GM19397 (cell line): Measurements from ENCODE around the gene GEMIN8.

Source experiments
- ATAC-seq: cut with Tn5 transposase; IDR thresholded peaks from one replicate; pipeline ENCODE4 v1.9.1; 2021; ENCODE audit warnings: mild to moderate bottlenecking, moderate library complexity; ENCODE audit not compliant: unreplicated experiment

GEMIN8 gene

DNA sequence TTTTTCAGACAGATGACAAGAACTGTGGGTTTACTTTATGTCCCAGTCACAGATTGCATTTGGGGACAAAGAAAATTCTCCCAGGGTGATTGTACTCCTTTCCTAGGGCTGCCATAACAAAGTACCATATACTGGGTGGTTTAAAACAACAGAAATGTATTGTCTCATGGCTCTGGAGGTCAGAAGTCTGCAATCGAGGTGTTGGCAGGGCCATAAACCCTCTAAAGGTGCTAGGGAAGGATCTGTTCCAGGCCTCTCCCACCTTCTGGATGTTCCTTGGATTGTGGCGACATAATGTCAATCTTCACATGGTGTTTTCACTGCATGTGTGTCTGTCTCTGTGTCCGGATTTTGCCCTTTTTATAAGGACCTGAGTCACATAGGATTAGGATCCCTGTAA lies 12.3 kb downstream of the GEMIN8 start:
- ATAC-seq, result no peak

DNA sequence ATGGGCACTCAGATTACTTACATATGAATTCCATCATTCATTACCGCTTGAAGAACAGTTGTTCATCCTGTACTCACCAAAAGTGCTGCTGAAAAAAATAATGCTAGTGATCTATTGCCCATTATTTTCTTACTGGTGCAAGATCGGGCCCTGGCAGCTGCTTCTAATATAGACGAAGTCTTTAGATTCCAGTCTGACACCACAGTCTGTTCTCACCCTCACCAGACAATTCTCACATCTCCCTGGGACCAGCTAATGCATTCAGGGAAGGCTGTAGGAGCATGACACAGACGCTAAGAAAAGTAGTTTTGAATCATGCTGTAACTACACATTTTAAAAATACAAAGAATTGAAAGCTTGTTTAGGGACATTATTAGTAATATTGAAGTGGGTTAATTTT lies 13.8 kb downstream of the GEMIN8 start:
- no peak for ATAC-seq

GRCh38 chrX:14015294-14015693 lies 14.4 kb downstream of the GEMIN8 start:
- ATAC-seq, result no peak

GRCh38 chrX:14014526-14014925 lies 15.2 kb downstream of the GEMIN8 start:
- ATAC-seq, result no peak

GRCh38 chrX:14013054-14013453 lies 16.6 kb downstream of the GEMIN8 start:
- no peak for ATAC-seq

DNA sequence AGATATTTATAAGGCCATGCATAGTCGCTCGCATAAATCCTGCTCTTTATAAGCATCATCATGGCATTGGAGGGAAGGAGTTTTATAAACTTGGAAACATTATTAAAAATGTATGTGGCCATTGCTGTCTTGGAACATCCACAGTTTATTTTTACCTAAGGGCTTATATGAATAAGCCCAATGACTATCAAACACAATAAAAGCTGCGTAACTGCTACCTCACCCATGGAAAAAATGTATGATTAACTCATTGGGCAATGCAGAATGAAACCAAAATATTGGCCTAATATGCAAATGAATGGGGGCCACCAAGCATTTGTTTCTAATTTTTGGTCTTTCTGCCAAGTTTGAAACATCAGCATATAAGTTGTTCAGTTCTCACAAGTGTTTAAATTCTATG lies 19.1 kb downstream of the GEMIN8 start:
- ATAC-seq, result no peak

DNA sequence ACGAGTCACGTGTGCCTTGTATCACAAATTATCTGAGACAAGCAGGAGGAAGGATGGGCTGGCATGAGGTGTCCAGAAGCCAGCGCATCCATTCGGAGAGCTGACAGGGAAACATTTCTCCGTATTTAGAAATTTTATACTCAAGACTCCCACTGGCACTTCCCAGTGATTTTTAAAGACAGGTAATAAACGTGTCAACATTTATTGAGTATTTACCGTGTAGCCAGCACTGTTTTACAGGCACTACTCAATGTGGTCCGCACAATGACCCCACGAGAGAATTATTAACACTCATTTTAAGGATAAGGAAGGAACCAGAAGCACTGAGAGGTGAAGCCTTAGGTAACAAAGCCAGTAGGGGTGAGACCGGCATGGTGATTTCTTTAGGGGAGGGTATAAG lies 23.2 kb downstream of the GEMIN8 start:
- no peak for ATAC-seq

GRCh38 chrX:14003876-14004425 lies 25.7 kb downstream of the GEMIN8 start:
- no peak for ATAC-seq

DNA sequence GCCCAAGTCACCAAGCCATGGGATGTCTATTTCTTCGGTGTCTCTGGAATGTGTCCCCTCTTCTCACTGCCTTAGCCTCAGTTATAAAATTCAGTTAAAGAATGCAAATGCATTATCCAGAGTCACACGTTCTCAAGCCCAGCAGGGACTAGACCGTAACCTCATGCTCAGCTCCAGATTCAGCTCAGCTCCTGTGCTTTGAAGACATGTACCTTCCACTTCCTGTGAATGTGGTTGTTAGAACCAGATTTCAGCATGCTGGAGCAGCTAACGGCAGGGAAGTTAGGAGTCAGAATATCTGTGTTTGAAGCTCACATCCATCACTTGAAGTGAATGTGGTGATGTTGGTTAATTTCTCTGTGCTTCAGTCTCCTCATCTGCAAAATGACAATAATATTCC lies 26.7 kb downstream of the GEMIN8 start:
- no peak for ATAC-seq

DNA sequence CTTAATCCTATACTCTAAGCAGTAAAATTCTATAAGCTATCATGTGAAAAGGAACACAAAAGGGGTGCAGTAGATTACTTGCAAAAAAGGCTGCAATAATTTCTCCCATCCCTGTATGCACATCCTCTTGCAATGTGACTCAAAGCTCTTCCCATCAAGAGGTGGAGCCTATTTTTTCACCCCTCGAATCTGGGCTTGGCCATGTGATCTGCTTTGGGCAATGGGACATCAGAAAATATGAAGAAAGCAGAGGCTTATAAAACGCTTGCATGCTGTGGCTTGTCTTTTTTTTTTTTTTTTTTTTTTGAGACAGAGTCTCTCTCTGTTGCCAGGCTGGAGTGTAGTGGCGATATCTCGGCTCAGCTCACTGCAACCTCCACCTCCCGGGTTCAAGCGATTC lies 33.0 kb downstream of the GEMIN8 start:
- no peak for ATAC-seq

- no peak for ATAC-seq
These were observed 35.1 kb downstream of the GEMIN8 start for GRCh38 chrX:13994536-13995080.

DNA sequence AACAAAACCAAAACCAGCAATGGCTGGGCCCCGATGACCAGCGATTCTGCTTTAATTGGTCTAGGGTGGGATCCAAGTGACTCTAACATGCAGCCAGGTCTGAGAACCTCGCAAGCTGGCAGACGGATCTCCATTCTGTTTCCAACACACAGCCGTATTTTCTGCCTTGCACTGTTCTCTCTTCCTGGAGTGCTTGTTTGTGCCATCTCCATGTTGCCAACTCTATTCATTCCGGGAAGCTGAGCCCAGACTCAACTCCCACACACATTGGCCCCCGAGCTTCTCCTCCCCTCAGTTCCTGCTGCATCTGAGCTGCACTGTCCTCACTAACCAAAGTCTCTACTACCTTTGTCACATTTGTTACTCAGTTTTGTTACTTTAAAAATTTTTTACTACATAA lies 35.6 kb downstream of the GEMIN8 start:
- no peak for ATAC-seq

DNA sequence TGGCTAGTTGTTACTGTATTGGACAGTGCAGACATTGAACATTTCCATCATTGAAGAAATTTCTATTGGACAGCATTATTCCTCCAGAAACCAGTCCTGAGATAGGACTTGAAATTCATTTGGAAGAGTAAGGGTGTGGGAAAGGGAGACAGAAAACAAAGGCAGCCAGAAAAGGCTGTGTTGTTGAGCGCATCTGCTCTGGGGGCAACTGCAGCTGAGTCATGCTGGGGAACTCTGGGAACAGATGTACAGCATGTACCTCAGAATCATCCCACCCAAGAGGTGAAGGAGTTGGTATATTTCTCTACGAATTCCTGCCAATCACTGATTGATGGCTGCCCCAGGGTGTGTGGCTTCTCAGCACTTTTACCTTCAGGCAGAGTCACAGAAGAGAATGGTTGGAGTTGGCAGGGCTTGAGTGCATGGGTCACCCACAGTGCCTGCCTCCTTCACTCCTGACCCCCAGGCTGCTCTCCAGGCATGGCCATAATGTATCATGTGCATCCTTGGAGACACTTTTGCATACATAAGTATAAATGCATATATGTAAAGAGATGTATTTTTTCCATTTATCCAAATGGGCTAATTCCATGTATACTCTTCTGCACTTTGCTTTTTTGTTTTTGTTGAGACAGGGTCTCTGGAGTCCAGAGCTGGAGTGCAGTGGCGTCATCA lies 39.4 kb downstream of the GEMIN8 start:
- no peak for ATAC-seq

GRCh38 chrX:13985697-13986435 lies 43.8 kb downstream of the GEMIN8 start:
- ATAC-seq, result no peak

- ATAC-seq, result no peak
These were observed 46.0 kb downstream of the GEMIN8 start for GRCh38 chrX:13983734-13984133.

DNA sequence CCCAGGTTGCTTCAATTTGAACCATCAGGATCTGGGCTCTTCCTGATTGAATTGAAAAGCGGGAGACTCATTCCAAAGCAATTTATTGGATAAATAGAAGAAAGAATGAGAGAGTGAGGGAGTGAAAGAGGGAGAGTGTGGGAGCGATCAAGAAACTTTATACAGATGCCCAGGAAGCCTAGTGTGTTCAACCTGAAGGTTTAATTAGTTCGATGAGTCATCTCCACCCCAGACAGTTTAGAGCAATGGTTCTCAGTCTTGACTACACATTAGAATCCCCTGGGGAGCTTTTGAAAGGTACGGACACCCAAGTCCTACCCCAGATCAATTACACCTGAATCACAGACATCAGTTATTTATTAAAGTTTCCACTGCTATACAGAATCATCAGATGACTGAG lies 61.5 kb downstream of the GEMIN8 start:
- ATAC-seq, result no peak

GRCh38 chrX:13967636-13968035 lies 62.1 kb downstream of the GEMIN8 start:
- no peak for ATAC-seq

- no peak for ATAC-seq
These were observed 62.9 kb downstream of the GEMIN8 start for GRCh38 chrX:13966793-13967125.

DNA sequence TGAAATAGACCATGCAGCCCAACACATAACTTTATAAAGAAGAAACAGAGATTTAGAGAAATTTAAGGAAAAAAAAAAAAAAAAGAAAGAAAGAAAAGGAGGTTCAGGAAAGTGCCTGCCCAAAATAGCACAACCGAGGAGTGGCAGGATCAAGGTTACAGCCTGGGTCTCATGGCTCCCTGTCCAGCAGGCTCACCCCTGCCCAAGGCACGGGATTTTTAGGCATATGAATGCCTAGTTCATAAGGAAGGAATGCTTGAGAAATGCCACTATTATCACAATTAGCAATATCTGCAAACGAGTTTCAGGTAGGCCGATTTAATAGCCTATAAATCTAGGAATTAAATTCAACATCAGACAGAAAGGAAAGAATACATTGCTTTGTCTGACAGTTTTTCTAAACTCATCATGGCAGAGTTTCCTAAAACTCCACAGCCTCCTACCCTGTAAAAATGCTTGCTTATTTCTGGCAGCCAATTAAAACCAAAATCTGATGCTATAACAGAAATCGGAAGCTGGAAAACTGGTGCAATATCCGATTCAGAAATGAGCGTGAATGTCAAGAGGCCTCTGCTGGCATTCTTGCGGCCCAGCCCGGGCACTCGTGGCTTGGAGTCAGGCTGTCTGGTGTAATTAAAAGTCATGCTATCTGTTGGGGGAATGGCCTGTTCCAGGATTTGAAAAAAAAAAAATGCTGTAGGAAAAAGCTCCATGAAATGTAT lies 63.5 kb downstream of the GEMIN8 start:
- no peak for ATAC-seq

DNA sequence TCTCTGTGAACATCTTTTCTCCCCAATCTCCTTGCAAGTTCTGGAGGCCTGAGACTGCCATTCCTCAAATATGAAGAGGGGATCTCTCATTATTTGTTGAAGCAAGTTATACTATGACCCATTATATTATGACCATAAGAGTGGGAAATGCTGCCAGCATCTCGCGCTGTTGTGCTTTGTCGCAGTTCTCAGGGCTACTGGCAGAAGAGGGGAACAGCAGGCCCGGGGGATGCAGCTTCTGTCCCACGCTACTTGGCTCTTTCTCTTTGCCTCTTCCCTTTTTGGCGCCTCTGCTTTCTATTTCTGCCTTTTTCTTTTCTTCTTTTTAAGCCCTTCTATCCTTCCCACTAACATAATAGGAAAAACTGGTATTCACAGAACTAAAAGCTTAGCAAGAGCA lies 64.2 kb downstream of the GEMIN8 start:
- ATAC-seq, result no peak

DNA sequence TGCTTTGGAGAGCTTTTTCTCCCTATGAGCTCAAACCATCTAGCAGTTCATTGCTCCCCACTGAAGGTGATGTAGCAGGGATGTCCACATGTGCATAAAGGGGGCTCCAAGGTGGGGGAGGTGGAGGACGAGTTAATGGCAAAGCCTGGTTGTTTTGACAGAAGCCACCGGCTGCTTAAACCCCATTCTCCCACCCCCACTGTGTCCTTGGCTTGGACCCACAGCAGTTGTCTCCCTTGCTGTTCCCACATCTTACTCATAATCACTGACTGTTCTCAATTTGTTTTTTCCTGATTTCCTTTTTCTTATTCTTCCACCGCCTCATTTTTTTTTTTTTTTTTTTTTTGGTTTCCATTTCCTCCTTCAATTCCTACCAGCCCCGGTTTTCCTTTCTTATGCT lies 72.7 kb downstream of the GEMIN8 start:
- no peak for ATAC-seq
